HuH-7.5 (cell line): Measurements from ENCODE around the gene PXMP2.

ENCODE experiments used
- DNase-seq: peaks from one replicate; pipeline ENCODE4 v3.0.0; 2011; ENCODE audit warnings: low spot score

Gene PXMP2

DNA sequence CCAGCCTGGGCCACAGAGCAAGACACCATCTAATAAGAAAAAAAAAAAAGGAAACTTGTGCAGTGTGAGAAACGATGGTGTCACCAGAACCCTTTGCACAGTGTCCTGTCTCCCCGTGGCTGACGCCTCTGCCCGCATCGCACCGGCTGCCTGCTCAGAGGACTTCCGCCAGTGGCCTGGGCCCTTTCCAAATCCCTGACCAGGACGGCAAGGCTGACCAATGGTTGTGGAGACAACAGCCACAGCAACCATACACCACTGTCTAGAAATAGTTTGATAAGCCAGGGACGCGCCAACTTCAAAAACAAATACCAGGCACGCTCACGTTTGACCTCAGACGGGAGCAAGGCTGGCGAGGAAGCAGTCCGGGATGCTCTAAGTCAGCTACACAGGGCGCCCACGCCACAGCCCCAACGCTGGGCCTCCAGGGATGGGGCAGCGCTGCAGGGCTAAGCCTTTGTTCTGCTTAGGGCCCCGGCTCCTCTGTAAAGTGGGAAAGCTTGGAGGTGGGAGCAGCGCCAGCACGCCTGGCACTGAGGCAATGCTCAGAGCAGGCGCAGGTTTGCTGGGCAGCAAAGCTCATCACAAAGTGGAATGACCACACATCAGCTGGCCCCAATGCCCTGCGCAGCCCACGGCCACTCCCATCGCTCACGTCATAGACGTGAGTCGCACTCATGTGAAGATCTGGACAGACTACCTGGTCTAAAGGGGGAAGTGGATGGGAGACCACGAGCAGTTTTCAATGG lies 35.8 kb downstream of the PXMP2 start:
- DNase-seq = no peak

- no peak for DNase-seq
Measured at GRCh38 chr12:132723764-132724140, 36.4 kb downstream of the PXMP2 start.

GRCh38 chr12:132724506-132725241 lies 37.3 kb downstream of the PXMP2 start:
- DNase-seq = no peak

DNA sequence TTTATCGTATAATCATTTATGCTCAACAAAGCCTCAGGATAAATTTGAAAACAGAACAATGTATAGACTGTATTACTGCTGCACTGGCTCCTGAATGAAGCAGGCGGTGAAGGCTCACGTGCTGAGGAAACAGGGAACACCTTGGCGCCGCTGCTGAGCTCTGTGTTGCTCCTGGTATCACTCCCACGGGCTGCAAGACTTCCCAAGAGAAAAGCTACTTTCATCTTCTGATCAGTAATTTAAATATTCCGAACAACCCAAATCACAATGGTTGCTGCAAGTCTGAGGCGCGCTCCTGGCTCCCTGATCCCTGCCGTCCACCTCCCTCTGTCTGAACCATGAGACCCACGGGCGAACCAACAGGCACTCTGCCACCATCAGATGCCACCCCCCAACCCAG lies 39.0 kb downstream of the PXMP2 start:
- no peak for DNase-seq

- DNase-seq = no peak
Measured at GRCh38 chr12:132727091-132727794, 39.9 kb downstream of the PXMP2 start.

- no peak for DNase-seq
Measured at GRCh38 chr12:132728502-132728901, 41.1 kb downstream of the PXMP2 start.

- DNase-seq = no peak
Measured at GRCh38 chr12:132729541-132730320, 42.3 kb downstream of the PXMP2 start.

DNA sequence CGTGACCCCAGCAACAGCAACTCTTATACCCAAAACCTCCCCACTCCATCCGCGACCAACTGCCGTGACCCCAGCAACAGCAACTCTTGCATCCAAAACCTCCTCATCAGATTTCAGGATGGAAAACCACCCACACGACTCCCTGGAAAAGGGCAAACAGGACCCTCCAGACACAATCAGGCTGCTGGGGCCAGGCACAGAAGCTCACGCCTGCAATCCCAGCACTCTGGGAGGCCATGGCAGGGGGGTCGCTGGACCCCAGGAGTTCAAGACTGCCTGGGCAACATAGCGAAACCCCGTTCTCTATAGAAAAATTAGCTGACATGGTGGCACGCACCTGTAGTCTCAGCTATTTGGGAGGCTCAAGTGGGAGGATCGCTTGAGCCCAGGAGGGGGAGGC lies 43.0 kb downstream of the PXMP2 start:
- no peak for DNase-seq

- no peak for DNase-seq
Measured at GRCh38 chr12:132731574-132731973, 44.2 kb downstream of the PXMP2 start.

- DNase-seq = no peak
Measured at GRCh38 chr12:132734206-132734605, 46.8 kb downstream of the PXMP2 start.

DNA sequence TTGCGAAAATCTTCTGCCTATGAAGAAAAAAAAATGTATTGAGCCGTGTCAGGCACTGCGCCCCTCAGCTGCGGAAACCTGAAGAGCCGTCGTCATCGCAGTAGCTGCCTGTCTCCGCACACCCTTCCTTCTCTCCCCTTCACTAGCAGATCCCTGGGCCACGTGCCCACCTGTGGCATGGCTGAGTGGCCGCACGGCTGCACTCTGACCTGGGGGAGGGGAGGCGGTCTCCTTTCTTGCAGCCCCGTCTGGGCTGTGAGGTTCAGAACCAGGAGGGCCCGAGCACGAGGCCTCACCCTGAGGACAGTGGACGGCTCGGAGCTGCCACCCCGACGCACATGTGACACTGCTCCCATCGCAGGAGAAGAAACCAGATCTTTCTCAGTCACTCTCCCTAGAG lies 48.1 kb downstream of the PXMP2 start:
- DNase-seq = no peak

GRCh38 chr12:132736378-132736777 lies 49.0 kb downstream of the PXMP2 start:
- no peak for DNase-seq

- no peak for DNase-seq
Measured at GRCh38 chr12:132736913-132737312, 49.5 kb downstream of the PXMP2 start.

GRCh38 chr12:132739600-132740312 lies 52.4 kb downstream of the PXMP2 start:
- DNase-seq = no peak

DNA sequence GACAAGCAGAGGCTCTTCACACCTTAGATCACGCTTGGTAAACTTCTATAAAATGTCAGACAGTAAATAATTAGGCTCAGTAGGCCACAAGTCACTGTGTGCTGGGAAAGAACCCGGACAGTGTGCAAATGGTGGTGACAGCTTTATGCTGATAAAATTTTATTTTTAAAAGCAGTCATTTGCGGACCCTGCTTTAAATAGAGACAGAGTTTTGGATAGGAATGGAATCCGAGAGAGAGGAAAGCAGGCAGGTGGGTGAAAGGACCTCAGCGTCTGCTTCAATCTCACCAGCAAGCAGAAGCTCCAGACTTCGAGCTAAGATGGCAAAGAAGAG lies 52.9 kb downstream of the PXMP2 start:
- DNase-seq = no peak

GRCh38 chr12:132740652-132741051 lies 53.3 kb downstream of the PXMP2 start:
- DNase-seq = no peak

- DNase-seq = no peak
Measured at GRCh38 chr12:132741620-132742019, 54.2 kb downstream of the PXMP2 start.

GRCh38 chr12:132743831-132744230 lies 56.4 kb downstream of the PXMP2 start:
- DNase-seq = no peak

- DNase-seq = no peak
Measured at GRCh38 chr12:132746613-132747012, 59.2 kb downstream of the PXMP2 start.

- no peak for DNase-seq
Measured at GRCh38 chr12:132747395-132747794, 60.0 kb downstream of the PXMP2 start.

DNA sequence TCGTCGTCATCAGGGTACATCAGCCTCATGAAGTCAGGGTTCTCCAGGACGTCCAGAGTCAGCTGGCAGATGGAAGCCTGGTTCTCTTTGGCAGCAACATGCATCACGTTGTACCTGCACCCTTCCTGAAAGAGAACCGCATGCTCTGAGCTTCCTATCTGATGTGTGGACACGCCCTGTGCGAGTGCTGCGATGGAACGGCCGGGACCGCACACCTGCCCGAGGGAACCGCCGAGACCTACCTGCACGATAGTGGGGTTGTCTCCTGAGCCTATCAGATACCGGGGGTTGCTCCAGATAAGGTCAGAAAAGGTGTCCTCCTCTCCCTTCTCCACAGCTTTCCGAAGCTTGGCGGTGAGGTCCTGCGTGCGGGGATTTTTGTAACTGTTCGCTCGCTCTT lies 60.5 kb downstream of the PXMP2 start:
- DNase-seq = no peak

GRCh38 chr12:132748319-132748718 lies 60.9 kb downstream of the PXMP2 start:
- no peak for DNase-seq
